ENCODE measurements around the gene DCUN1D1.

- TF ChIP-seq CTCF (conservative IDR thresholded peaks at IDR 0.05; ENCODE audit: low read length) = no peak
- no peak for TF ChIP-seq EZH2phosphoT487 (IDR thresholded peaks at IDR 0.05; ENCODE audit: borderline replicate concordance)
Measured at GRCh38 chr3:182959474-182960350, 20.6 kb downstream of the DCUN1D1 start.

All from Loucy (cell line).